K562 (cell line): Measurements from ENCODE around the gene TTC28. TPM values are rescaled to one million over a fixed set of nuclear protein-coding genes. Genes with fewer than 3 reads are reported as not detected.

Experiments used
- ATAC-seq: fragments of 200-7000 bp; cut with Tn5 transposase; 3 replicates; pipeline ENCODE4 v1.9.1; 2020; ENCODE audit warnings: moderate library complexity
- BruUV-seq: library from RNA; stranded (reverse); fragments of 400-500 nt; replicated peaks from 2 replicates; lab custom pipeline; 2021; lab: Mats Ljungman, UMichigan
- CTCF ChIA-PET: fragments of 300-600 bp; formaldehyde crosslinking; extraction: SDS; loops from one replicate; lab custom pipeline; 2021; ENCODE audit warnings: low intra/inter-chr PET ratio; lab: Yijun Ruan, JAX
- POLR2A ChIA-PET: fragments of 300-600, 350-650 bp; sonication (Branson Sonifier 250); formaldehyde crosslinking; extraction: SDS; loops from one replicate; lab custom pipeline; 2021; ENCODE audit warnings: antibody characterized with exemption, inconsistent platforms; lab: Yijun Ruan, JAX
- DNase-seq, 4 experiments: peaks; one replicate each; pipeline versions ENCODE4 v3.0.0 to v3.0.0-alpha.2; 2011 to 2018; ENCODE audit warnings: low spot score in 3 of 4, mixed read lengths in 3 of 4; ENCODE audit errors: extremely low read depth in 1 of 4
- FAIRE-seq: peaks from 2 replicates; lab custom pipeline; 2011; peaks lifted over from hg19 to GRCh38; lab: Jason Lieb, UNC
- H2AFZ ChIP-seq: 2 replicates; pipeline ENCODE4 v1.6.0; 2011; ENCODE audit warnings: low read depth, low read length, control low read depth, inconsistent platforms
- H3K27ac ChIP-seq: fragments of 200-600 bp; 3 replicates; pipeline ENCODE4 v1.8.0; 2011; ENCODE audit warnings: low read depth, mild to moderate bottlenecking, control low read depth, inconsistent platforms, low read length, moderate library complexity, mixed read lengths; ENCODE audit errors: extremely low read depth
- H3K27me3 ChIP-seq, 2 experiments: fragments of 300-600 bp in 1 of 2; 2 replicates in 1 of 2; 3 replicates in 1 of 2; pipeline versions ENCODE4 v1.6.0 to v1.8.0; 2011; ENCODE audit warnings: inconsistent platforms in 2 of 2, low read length in 2 of 2, mild to moderate bottlenecking in 1 of 2, mixed read lengths in 1 of 2, moderate library complexity in 1 of 2; ENCODE audit not compliant: control insufficient read depth in 2 of 2, insufficient read depth in 2 of 2
- H3K36me3 ChIP-seq: fragments of 300-600 bp; 3 replicates; pipeline ENCODE4 v1.8.0; 2011; ENCODE audit warnings: mild to moderate bottlenecking, low read length, inconsistent platforms; ENCODE audit not compliant: control insufficient read depth, insufficient read depth
- H3K4me1 ChIP-seq, 2 experiments: fragments of 200-600 bp in 1 of 2; replicated peaks in 1 of 2; 2 replicates in 1 of 2; 3 replicates in 1 of 2; pipeline versions ENCODE4 v1.5.1 to v1.8.0; 2011; ENCODE audit warnings: inconsistent platforms in 2 of 2, low read length in 2 of 2, mild to moderate bottlenecking in 1 of 2, mixed read lengths in 1 of 2, moderate library complexity in 1 of 2; ENCODE audit not compliant: control insufficient read depth in 2 of 2, insufficient read depth in 2 of 2
- H3K4me2 ChIP-seq: 2 replicates; pipeline ENCODE4 v1.6.1; 2011; ENCODE audit warnings: low read length, control low read depth, inconsistent platforms, mixed read lengths; ENCODE audit not compliant: insufficient read depth
- H3K4me3 ChIP-seq: fragments of 200-600 bp; sonication (generic), shearing (Covaris generic); 2 replicates; pipeline ENCODE4 v1.5.1; 2016; ENCODE audit warnings: control low read depth, inconsistent platforms
- H3K79me2 ChIP-seq: fragments of 200-600 bp; 3 replicates; pipeline ENCODE4 v1.8.0; 2011; ENCODE audit warnings: low read length, inconsistent platforms; ENCODE audit not compliant: control insufficient read depth, insufficient read depth
- H3K9ac ChIP-seq, 2 experiments: 2 replicates each; pipeline versions ENCODE4 v1.6.0 to v1.6.1; 2011; ENCODE audit warnings: low read depth in 2 of 2, low read length in 2 of 2, control low read depth in 1 of 2, inconsistent platforms in 1 of 2, mild to moderate bottlenecking in 1 of 2, mixed read lengths in 1 of 2; ENCODE audit not compliant: insufficient read depth in 1 of 2
- H3K9me1 ChIP-seq: one replicate; pipeline ENCODE4 v1.6.0; 2011; ENCODE audit warnings: inconsistent platforms, mild to moderate bottlenecking, low read length, moderate library complexity; ENCODE audit not compliant: control insufficient read depth, insufficient read depth
- H3K9me3 ChIP-seq: replicated peaks from 2 replicates; pipeline ENCODE4 v1.5.1; 2011; ENCODE audit warnings: low read depth, low read length, inconsistent platforms; ENCODE audit not compliant: control insufficient read depth, insufficient read depth
- H4K20me1 ChIP-seq: replicated peaks from 2 replicates; pipeline ENCODE4 v1.6.1; 2011; ENCODE audit warnings: low read length, inconsistent platforms, mixed read lengths; ENCODE audit not compliant: control insufficient read depth, insufficient read depth
- ZBTB49 ChIP-seq: sonication (generic); formaldehyde crosslinking; IDR thresholded peaks from 2 replicates; pipeline ENCODE4 v1.8.0; 2022; ENCODE audit warnings: missing genetic modification reagents, mild to moderate bottlenecking, borderline replicate concordance
- WGBS: fragments of 100-300 bp; shearing (Covaris generic); methylation state at CpG from one replicate; pipeline ENCODE4 v1.1.6; 2016; ENCODE audit warnings: low coverage, mixed read lengths; ENCODE audit not compliant: insufficient coverage; ENCODE audit errors: missing lambda C conversion rate; 5-methylcytosine and 5-hydroxymethylcytosine counted together
- in situ Hi-C: fragments of 300-500 bp; cut with MboI; formaldehyde crosslinking; loops from 4 replicates; pipeline ENCODE4 v1.15.0; 2018; ENCODE audit warnings: inconsistent platforms, mixed read lengths
- intact Hi-C: fragments of 100-400 bp; cut with micrococcal nuclease; formaldehyde crosslinking; loops from 2 replicates; pipeline ENCODE4 v1.14.2; 2022
- polyA plus RNA-seq, 8 experiments: library from polyadenylated mRNA; depleted of rRNA in 4 of 8; stranded (reverse) in 5 of 8; unstranded in 3 of 8; fragments of >200 nt; fragmentation: Nextera tagmentation in 2 of 8; fragmentation: Illumina TruSeq in 1 of 8; extraction: Ambion mirVana in 2 of 8; extraction: Trizol in 1 of 8; gene quantifications; 2 replicates each; pipeline versions ENCODE4 v1.2.1 to v1.2.3, GENCODE V29; 2011 to 2014; ENCODE audit warnings: inconsistent platforms in 1 of 8, missing spikeins in 1 of 8
- total RNA-seq, 7 experiments: library from RNA; depleted of rRNA in 6 of 7; stranded (reverse); fragments of >200 nt in 6 of 7; fragmentation: Illumina TruSeq in 2 of 7; extraction: Trizol in 2 of 7; gene quantifications; 2 replicates each; pipeline versions ENCODE4 v1.2.1 to v1.2.3, GENCODE V29; 2011 to 2021; ENCODE audit warnings: low replicate concordance in 1 of 7
- TF ChIP-seq, protein P1 (sequence below): sonication (generic); IDR thresholded peaks from 2 replicates; pipeline ENCODE4 v1.6.1; 2016

Gene TTC28
- total and polyA plus RNA-seq, 9 of the 15 experiments (the other 6 are each of a cell fraction or from before 2014, with no cell fraction given) = 0.22 to 10.7 (median 3.1) TPM

- ChIA-PET CTCF (no interaction called here), POLR2A (interaction anchor here (1.2 kb wide), 1 partner anchor 8 kb away, joined by 4 read pairs; no protein-coding TSS in a partner anchor)
- intact Hi-C loops = no loop called here
- Histone ChIP-seq H3K27me3 (no peaks in the 10 kb centered on the region), H3K4me3 (no peak overlapping the region), H3K79me2 (no peaks in the 10 kb centered on the region), H3K4me2 (no peak overlapping the region), H3K36me3 (no peaks in the 10 kb centered on the region), H4K20me1 (no peaks in the 10 kb centered on the region), H2AFZ (no peak overlapping the region), H3K9me1 (no peaks in the 10 kb centered on the region), H3K27ac (no peak overlapping the region), H3K9me3 (no peaks in the 10 kb centered on the region), H3K4me1 (no peaks in the 10 kb centered on the region), H3K9ac (no peak overlapping the region)
- BruUV-seq = no TSS peak
- TF ChIP-seq, protein P1, sequence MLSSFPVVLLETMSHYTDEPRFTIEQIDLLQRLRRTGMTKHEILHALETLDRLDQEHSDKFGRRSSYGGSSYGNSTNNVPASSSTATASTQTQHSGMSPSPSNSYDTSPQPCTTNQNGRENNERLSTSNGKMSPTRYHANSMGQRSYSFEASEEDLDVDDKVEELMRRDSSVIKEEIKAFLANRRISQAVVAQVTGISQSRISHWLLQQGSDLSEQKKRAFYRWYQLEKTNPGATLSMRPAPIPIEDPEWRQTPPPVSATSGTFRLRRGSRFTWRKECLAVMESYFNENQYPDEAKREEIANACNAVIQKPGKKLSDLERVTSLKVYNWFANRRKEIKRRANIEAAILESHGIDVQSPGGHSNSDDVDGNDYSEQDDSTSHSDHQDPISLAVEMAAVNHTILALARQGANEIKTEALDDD = peak; percentile 35; the same call in 1 of the 2 replicates
- no peak for TF ChIP-seq ZBTB49 (CRISPR knock-in tag)
- WGBS = 21% methylated on average over 3 of the region's 3 CpGs
- FAIRE-seq (no peak), DNase-seq (no peak), ATAC-seq (no peak)
- in situ Hi-C loops = no loop called here
These were observed 253.1 kb downstream of the TTC28 start for GRCh38 chr22:28426346-28427132.
